Astrocyte of the cerebellum (primary cell): Measurements from ENCODE around the gene MRPL54.

Experiments
- DNase-seq: peaks from one replicate; pipeline ENCODE4 v3.0.0-alpha.2; 2011; ENCODE audit warnings: low read depth
- H3K4me3 ChIP-seq: 2 replicates; pipeline ENCODE4 v1.5.1; 2011; ENCODE audit warnings: mild to moderate bottlenecking, low read depth, low read length, moderate library complexity
- CTCF ChIP-seq: IDR thresholded peaks from 2 replicates; pipeline ENCODE4 v1.5.1; 2012; ENCODE audit warnings: low read length, low read depth, moderate library complexity, mild to moderate bottlenecking; ENCODE audit errors: missing control alignments
- in situ Hi-C: cut with HindIII; loops from 2 replicates; pipeline ENCODE4 v1.10.0; 2017; ENCODE audit warnings: low sequenced_read_pairs

MRPL54 gene

GRCh38 chr19:3732108-3732507, 30.4 kb upstream of the MRPL54 start:
- no peak for DNase-seq
- TF ChIP-seq CTCF: no peak
- in situ Hi-C loops: no loop called here
- H3K4me3 ChIP-seq: no peak overlapping the region

- DNase-seq: no peak
- no peak for TF ChIP-seq CTCF
- in situ Hi-C loops: no loop called here
- H3K4me3 ChIP-seq: no peak overlapping the region
Observed at GRCh38 chr19:3733549-3734309, 28.8 kb upstream of the MRPL54 start.

- in situ Hi-C loops: no loop called here
- DNase-seq: no peak
- no peak for TF ChIP-seq CTCF
- no peak overlapping the region for H3K4me3 ChIP-seq
Observed at GRCh38 chr19:3734310-3734600, 28.2 kb upstream of the MRPL54 start.

GRCh38 chr19:3736106-3736724, 26.3 kb upstream of the MRPL54 start:
- no peak for DNase-seq
- in situ Hi-C loops: no loop called here
- H3K4me3 ChIP-seq: no peak overlapping the region
- TF ChIP-seq CTCF: no peak

- in situ Hi-C loops: no loop called here
- DNase-seq: no peak
- no peak for TF ChIP-seq CTCF
- H3K4me3 ChIP-seq: no peak overlapping the region
Observed at GRCh38 chr19:3737487-3738205, 24.8 kb upstream of the MRPL54 start.

- no peak for TF ChIP-seq CTCF
- in situ Hi-C loops: no loop called here
- no peak for DNase-seq
- H3K4me3 ChIP-seq: no peak overlapping the region
Observed at GRCh38 chr19:3738477-3739220, 23.8 kb upstream of the MRPL54 start.
